Heart left ventricle (tissue), 13 donors: ENCODE measurements around the gene NAT8L.

ENCODE experiments used
- CTCF ChIP-seq, 12 donors: fragments of 200-600 bp; sonication (generic) in 4 of 12; IDR thresholded peaks; one replicate each; pipeline versions ENCODE4 v1.5.0 to v1.8.0; 2018 to 2022; ENCODE audit warnings: antibody characterized with exemption in 12 of 12, mild to moderate bottlenecking in 5 of 12
- POLR2A ChIP-seq, 2 donors: fragments of 450-650 bp; IDR thresholded peaks; one replicate each; pipeline ENCODE4 v1.6.1; 2017; ENCODE audit warnings: antibody characterized with exemption in 2 of 2, mild to moderate bottlenecking in 2 of 2, moderate library complexity in 2 of 2
- donor health status: ischemic (EF 13 %, LVEDD 7.1; RV severe dilation, severe dysfunction).
- donor health status: DM: no; HTN: yes; CAD: no.
- donor health status: DM: no; HTN: no; CAD: no.
- donor health status: ischemic (EF 25% LVEDD 6.9; RV normal size, moderate dysfunction).
- donor health status: ischemic (EF 25% LVEDD 5.7; RV mildly dilated, moderate dysfunction).
- donor health status: ischemic (EF 35%, LVEDD 5.7; RV mildly dilated, moderate dysfunction).
- donor health status: nonischemic (EF 11% LVEDD 7.7; RV severe dilation, severe dysfunction).
- donor health status: DM: yes; HTN: yes; CAD: no.
- donor health status: PGD.
- donor health status: ischemic (EF 29% LVEDD 5.4; RV normal size, mild dysfunction).
- donor health status: nonischemic (EF 23%, LVEDD 6.1; RV moderate dilation, normal function).

- TF ChIP-seq POLR2A (IDR thresholded peaks at IDR 0.05) (no peak), CTCF (IDR thresholded peaks at IDR 0.05) (no peak)
Measured at GRCh38 chr4:2095236-2096072, 36.3 kb downstream of the NAT8L start.
